ENCODE results near the gene TMEM37.

- no peak for TF ChIP-seq EZH2 (IDR thresholded peaks at IDR 0.05; ENCODE audit: borderline replicate concordance, insufficient read depth, low read length, poor library complexity, severe bottlenecking)
- TF ChIP-seq TAF1 (IDR thresholded peaks at IDR 0.05; ENCODE audit: low read depth): no peak
- TF ChIP-seq CTCF (IDR thresholded peaks at IDR 0.05; ENCODE audit: poor library complexity, severe bottlenecking): no peak
- no peak for TF ChIP-seq EP300 (conservative IDR thresholded peaks at IDR 0.05; ENCODE audit: poor library complexity, severe bottlenecking)
These were observed 41.9 kb upstream of the TMEM37 start for GRCh38 chr2:119389615-119390306.

Measured in neural cell (in vitro differentiated cells).